ENCODE data around the gene MAOA.
A peak's percentile ranks its signal among the peaks of the same experiment; 100 is the strongest.
"Not testable (repeated sequence)": the region's sequence is repeated elsewhere in the genome, so short reads cannot be mapped to it uniquely, and the experiment has no call there.

The MAOA gene

DNA sequence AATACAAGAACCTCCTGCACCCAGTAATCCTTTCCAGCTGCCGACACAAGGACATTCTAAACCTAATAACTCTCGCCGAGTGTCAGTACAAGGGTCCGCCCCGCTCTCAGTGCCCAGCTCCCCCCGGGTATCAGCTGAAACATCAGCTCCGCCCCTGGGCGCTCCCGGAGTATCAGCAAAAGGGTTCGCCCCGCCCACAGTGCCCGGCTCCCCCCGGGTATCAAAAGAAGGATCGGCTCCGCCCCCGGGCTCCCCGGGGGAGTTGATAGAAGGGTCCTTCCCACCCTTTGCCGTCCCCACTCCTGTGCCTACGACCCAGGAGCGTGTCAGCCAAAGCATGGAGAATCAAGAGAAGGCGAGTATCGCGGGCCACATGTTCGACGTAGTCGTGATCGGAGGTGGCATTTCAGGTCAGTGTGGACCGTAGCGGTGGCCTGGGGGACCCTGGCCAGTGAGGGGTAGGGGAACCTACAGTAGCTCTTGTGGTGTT is at the start of gene MAOA:
MAOA (plus strand) TSS at position 295 of the 490 bp plus-strand sequence; CDS start at position 338, 43 bp downstream.
- ChIA-PET POLR2A (no interaction called here), CTCF (no interaction called here)
- TF ChIP-seq, protein P1, sequence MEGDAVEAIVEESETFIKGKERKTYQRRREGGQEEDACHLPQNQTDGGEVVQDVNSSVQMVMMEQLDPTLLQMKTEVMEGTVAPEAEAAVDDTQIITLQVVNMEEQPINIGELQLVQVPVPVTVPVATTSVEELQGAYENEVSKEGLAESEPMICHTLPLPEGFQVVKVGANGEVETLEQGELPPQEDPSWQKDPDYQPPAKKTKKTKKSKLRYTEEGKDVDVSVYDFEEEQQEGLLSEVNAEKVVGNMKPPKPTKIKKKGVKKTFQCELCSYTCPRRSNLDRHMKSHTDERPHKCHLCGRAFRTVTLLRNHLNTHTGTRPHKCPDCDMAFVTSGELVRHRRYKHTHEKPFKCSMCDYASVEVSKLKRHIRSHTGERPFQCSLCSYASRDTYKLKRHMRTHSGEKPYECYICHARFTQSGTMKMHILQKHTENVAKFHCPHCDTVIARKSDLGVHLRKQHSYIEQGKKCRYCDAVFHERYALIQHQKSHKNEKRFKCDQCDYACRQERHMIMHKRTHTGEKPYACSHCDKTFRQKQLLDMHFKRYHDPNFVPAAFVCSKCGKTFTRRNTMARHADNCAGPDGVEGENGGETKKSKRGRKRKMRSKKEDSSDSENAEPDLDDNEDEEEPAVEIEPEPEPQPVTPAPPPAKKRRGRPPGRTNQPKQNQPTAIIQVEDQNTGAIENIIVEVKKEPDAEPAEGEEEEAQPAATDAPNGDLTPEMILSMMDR (IDR thresholded peaks at IDR 0.05; ENCODE audit: insufficient read depth, low read length, missing control alignments) = no peak
- DNase-seq (ENCODE audit: low read depth, low spot score) = no peak
- H3K4me3 ChIP-seq (ENCODE audit: low read depth, low read length) = peak within 1 kb of the TSS; percentile 55

DNA sequence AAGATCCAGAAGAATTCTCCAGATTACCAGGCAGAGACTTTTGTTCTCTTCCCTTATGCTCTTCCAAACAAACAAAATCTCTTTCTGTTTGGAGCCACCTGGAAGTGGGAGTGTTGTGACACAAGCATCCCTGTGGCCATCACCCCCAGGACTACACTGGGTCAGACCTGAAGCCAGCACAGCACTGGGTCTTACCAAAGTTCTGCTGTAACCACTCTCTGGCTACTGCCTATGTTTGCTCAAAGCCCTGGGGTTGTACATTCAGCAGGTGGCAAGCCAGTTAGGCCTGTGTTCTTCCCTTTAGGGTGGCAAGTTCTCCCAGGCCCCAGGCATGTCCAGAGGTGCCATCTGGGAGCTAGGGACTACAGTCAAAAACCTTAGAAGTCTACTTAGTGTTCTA is 43.7 kb upstream of the MAOA start:
- H3K4me3 ChIP-seq (ENCODE audit: low read depth, low read length) = no peak overlapping the region
- ChIA-PET POLR2A (no interaction called here), CTCF (no interaction called here)
- TF ChIP-seq, protein P1 (IDR thresholded peaks at IDR 0.05; ENCODE audit: insufficient read depth, low read length, missing control alignments) = no peak
- no peak for DNase-seq (ENCODE audit: low read depth, low spot score)

DNA sequence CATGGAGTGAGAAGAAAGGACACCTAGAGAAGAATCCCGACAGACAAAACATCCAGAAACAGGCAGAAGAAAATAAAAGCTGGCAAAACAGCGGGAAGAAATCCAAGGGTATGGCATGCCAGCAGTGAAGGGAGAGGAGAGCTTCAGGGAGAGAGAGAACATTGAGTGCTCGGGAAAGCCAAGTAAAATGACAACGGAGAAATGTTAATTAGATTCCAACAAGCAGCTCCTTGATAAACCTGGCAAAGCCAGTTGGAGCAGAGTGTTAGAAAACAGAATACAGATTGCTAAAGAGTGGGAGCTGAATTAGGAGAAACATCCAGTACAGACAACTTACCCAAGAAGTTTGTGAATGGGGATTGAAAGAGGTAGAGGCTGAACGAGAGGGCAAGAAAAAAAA is 40.4 kb upstream of the MAOA start:
- POLR2A ChIA-PET = no interaction called here
- CTCF ChIA-PET = no interaction called here
- no peak overlapping the region for H3K4me3 ChIP-seq (ENCODE audit: low read depth, low read length)
- no peak for DNase-seq (ENCODE audit: low read depth, low spot score)
- TF ChIP-seq, protein P1 (IDR thresholded peaks at IDR 0.05; ENCODE audit: insufficient read depth, low read length, missing control alignments) = no peak

DNA sequence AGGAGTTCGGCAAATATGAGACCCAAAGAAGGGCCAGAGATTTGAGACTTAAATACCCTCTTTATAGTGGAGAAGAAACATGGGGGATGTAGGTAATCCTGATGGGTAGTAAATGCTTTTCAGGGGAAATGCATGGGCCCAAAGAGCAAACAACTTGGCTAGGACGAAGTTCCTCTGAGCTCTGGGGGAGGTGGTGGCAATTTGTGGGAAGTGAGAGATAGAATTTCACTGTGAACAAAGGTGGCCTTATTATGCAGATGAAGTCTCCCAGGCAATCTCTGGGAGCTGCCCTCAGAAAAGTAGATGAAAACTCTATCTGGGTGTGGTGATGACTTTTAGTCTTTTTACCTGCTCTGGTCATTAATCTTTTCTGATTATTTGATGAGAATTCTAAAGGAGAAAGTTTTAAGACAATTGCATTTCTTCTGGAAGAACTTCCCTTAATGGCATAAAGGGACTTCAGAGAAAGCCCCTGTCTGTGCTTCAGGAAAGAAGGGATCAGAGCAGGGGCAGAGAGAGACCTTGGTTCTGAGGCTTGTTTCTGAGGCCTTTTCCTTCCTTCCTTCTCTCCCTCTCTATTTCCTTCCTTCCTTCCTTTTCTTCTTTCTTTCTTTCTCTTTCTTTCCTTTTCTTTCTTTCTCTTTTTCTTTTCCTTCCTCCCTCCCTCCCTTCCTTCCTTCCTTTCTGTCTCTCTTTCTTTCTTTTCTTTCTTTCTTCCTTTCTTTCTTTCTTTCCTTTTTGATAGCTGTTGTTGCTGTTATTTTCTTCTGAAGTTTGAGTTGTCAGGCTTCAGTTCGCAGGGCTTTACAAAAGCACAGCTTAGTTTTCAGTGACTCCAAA is 37.5 kb upstream of the MAOA start:
- TF ChIP-seq, protein P1 (IDR thresholded peaks at IDR 0.05; ENCODE audit: insufficient read depth, low read length, missing control alignments) = no peak
- no peak for DNase-seq (ENCODE audit: low read depth, low spot score)
- H3K4me3 ChIP-seq (ENCODE audit: low read depth, low read length) = no peak overlapping the region
- POLR2A ChIA-PET = no interaction called here
- CTCF ChIA-PET = no interaction called here

DNA sequence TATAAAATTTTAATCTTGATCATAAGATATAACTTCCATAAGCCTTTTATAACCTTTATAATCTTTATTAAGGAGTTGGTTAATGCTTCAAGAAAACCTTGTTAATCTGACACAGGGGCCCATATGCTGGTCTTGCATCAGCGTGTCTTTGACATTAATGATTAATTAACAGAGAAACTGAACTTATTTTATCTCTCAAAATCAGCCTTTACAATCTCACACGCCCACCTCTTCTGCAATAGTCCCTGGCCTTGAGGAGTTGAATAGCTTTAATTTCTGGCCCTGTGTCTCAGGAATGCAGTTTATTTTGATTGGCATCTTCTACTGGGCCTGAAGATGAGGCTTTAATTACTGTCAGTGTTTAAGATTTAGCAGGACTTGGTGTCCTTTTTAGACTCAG is 36.2 kb upstream of the MAOA start:
- DNase-seq (ENCODE audit: low read depth, low spot score); H3K4me3 ChIP-seq (ENCODE audit: low read depth, low read length); POLR2A ChIA-PET; CTCF ChIA-PET: not testable (repeated sequence)

DNA sequence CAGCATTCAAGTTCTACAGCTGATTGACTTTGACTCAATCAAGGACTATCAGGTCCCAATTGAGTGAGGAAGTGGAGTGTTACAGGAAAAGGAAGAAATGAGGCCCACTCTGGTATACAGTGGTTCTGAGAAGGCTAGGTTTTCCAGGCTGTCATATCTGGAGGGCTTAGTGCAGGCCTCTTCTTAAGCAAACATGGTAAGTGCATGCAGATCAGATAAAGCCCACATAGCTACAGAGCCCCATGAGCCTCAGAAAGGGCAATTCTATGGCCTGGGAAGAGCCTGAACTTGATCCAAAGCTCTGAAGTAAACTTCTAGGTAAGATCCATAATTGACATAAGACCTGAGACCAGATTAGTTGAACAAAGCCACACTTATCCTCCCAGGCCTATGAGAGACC is 29.0 kb upstream of the MAOA start:
- CTCF ChIA-PET = no interaction called here
- no peak for DNase-seq (ENCODE audit: low read depth, low spot score)

More for the DNA sequence above, 29.0 kb upstream of the MAOA start:
- POLR2A ChIA-PET = no interaction called here
- no peak overlapping the region for H3K4me3 ChIP-seq (ENCODE audit: low read depth, low read length)
- TF ChIP-seq, protein P1 (IDR thresholded peaks at IDR 0.05; ENCODE audit: insufficient read depth, low read length, missing control alignments) = no peak

Data from AG04449 (cell line).